Suprapubic skin (tissue), 4 donors: ENCODE measurements around the gene PPIE. TPM values are rescaled to one million over a fixed set of nuclear protein-coding genes. Genes with fewer than 3 reads are reported as not detected.

Experiments
- DNase-seq, 2 donors: peaks; one replicate each; pipeline ENCODE4 v3.0.0-alpha.2; 2019; ENCODE audit warnings: low spot score in 2 of 2
- H3K27ac ChIP-seq: fragments of 200-600 bp; sonication (generic); one replicate; pipeline ENCODE4 v1.5.1; 2019
- H3K27me3 ChIP-seq: fragments of 200-600 bp; sonication (generic); one replicate; pipeline ENCODE4 v1.5.1; 2019
- H3K36me3 ChIP-seq: fragments of 200-600 bp; sonication (generic); one replicate; pipeline ENCODE4 v1.5.1; 2019
- H3K4me1 ChIP-seq: fragments of 200-600 bp; sonication (generic); one replicate; pipeline ENCODE4 v1.5.1; 2019
- H3K4me3 ChIP-seq: fragments of 200-600 bp; sonication (generic); one replicate; pipeline ENCODE4 v1.5.1; 2019; ENCODE audit warnings: mild to moderate bottlenecking
- H3K9me3 ChIP-seq: fragments of 200-600 bp; sonication (generic); one replicate; pipeline ENCODE4 v1.5.1; 2019
- EP300 ChIP-seq: sonication (generic); formaldehyde crosslinking; IDR thresholded peaks from one replicate; pipeline ENCODE4 v1.6.1; 2017; ENCODE audit warnings: antibody characterized with exemption
- POLR2A ChIP-seq, 2 donors: fragments of 450-650 bp; IDR thresholded peaks; one replicate each; pipeline ENCODE4 v1.6.1; 2017; ENCODE audit warnings: antibody characterized with exemption in 2 of 2, mild to moderate bottlenecking in 2 of 2, moderate library complexity in 2 of 2
- POLR2AphosphoS5 ChIP-seq, 3 donors: sonication (generic); formaldehyde crosslinking; IDR thresholded peaks; one replicate each; pipeline ENCODE4 v1.6.1; 2017; ENCODE audit warnings: antibody characterized with exemption in 3 of 3
- WGBS: methylation state at CpG from one replicate; pipeline ENCODE4 v1.1.5; 2018; 5-methylcytosine and 5-hydroxymethylcytosine counted together
- total RNA-seq, 4 donors: library from RNA; depleted of rRNA; stranded (reverse); fragments of >200 nt; gene quantifications; one replicate each; pipeline ENCODE4 v1.1.0, GENCODE V29; 2016
- TF ChIP-seq, protein P1 (sequence below), 2 donors: fragments of 200-600 bp in 1 of 2; fragments of 450-650 bp in 1 of 2; sonication (generic) in 1 of 2; IDR thresholded peaks; one replicate each; pipeline ENCODE4 v1.5.1; 2016 to 2019; ENCODE audit warnings: antibody characterized with exemption in 2 of 2, mild to moderate bottlenecking in 1 of 2, moderate library complexity in 1 of 2

The PPIE gene
- total RNA-seq, 4 donors from 2014 or later, result 27.0 to 40.6 (median 28.5) TPM

DNA sequence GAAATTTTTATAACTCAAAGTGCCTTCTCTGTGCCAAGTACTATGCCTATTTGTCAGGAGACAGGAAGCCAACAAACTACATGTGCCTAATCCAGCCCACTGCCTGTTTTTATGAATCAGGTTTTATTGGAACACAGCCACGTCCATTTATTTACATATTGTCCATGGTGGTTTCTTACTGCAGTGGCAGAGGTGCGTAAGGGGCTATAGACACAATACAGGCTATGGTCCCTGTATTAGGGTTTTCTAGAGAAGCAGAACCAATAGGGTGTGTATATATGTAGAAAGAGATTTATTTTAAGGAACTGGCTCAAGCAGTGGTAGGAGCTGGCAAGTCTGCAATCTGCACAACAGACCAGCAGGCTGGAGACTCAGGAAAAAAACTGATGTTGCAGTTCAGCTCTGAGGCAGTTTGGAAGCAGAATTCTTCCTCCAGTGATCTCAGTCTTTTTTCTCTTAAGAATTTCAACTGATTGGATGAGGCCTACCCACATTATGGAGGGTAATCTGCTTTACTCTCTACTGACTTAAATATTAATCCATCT, 15.4 kb downstream of the PPIE start:
- DNase-seq, result no peak
- no peaks in the 10 kb centered on the region for H3K9me3 ChIP-seq
- no peaks in the 10 kb centered on the region for H3K27me3 ChIP-seq
- H3K4me1 ChIP-seq, result no peaks in the 10 kb centered on the region
- no peak overlapping the region for H3K27ac ChIP-seq
- TF ChIP-seq POLR2AphosphoS5 (IDR thresholded peaks at IDR 0.05), result no peak
- no peak for TF ChIP-seq POLR2A (IDR thresholded peaks at IDR 0.05)
- no peak for TF ChIP-seq EP300
- TF ChIP-seq, protein P1, sequence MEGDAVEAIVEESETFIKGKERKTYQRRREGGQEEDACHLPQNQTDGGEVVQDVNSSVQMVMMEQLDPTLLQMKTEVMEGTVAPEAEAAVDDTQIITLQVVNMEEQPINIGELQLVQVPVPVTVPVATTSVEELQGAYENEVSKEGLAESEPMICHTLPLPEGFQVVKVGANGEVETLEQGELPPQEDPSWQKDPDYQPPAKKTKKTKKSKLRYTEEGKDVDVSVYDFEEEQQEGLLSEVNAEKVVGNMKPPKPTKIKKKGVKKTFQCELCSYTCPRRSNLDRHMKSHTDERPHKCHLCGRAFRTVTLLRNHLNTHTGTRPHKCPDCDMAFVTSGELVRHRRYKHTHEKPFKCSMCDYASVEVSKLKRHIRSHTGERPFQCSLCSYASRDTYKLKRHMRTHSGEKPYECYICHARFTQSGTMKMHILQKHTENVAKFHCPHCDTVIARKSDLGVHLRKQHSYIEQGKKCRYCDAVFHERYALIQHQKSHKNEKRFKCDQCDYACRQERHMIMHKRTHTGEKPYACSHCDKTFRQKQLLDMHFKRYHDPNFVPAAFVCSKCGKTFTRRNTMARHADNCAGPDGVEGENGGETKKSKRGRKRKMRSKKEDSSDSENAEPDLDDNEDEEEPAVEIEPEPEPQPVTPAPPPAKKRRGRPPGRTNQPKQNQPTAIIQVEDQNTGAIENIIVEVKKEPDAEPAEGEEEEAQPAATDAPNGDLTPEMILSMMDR (IDR thresholded peaks at IDR 0.05), result no peak
- 83% methylated on average over 2 of the region's 2 CpGs for WGBS
- H3K36me3 ChIP-seq, result peaks cover 98% of the 10 kb centered on the region
- H3K4me3 ChIP-seq, result no peak overlapping the region

GRCh38 chr1:39754906-39755504, 16.3 kb downstream of the PPIE start:
- TF ChIP-seq, protein P1 (IDR thresholded peaks at IDR 0.05), result no peak
- TF ChIP-seq POLR2A (IDR thresholded peaks at IDR 0.05) (no peak), EP300 (no peak), POLR2AphosphoS5 (IDR thresholded peaks at IDR 0.05) (no peak)
- Histone ChIP-seq H3K4me1 (no peaks in the 10 kb centered on the region), H3K27ac (no peak overlapping the region), H3K36me3 (peaks cover 98% of the 10 kb centered on the region), H3K4me3 (no peak overlapping the region), H3K9me3 (no peaks in the 10 kb centered on the region), H3K27me3 (no peaks in the 10 kb centered on the region)
- no CpG with 5 or more reads among the region's 2 CpGs for WGBS
- no peak for DNase-seq

DNA sequence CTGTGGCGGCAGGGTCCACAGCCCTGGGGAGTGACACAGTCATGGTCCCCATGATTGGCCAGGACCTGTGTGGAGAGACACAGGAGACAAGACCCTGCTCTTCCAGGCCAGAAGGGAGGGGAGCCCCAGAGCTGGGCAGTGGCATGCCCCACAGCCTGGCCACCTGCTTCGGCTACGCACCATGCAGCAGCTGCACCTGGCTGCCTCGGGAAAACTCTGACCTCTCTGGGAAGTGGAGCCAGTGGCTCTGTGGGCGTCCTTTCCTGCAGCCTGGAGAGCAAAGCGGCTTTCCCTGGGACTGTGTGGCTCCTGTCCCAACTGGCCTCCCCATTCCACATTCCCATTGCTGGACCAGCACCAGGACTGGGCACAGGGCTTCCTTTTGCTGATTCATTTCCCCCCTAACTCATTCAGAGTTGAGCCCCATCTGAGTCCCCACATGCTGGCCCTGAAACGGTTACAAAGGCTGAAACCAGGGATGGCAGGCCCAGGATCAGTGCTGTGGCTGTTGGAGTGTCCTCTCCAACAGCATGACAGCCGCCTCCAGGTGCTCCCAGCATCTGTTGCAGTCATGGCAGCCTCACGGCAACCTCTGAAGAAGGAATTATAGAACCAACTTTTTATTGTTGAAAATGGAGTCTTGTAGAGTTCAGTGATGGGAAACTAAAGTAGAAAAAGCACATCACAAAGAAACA, 17.4 kb downstream of the PPIE start:
- Histone ChIP-seq H3K36me3 (peaks cover 98% of the 10 kb centered on the region), H3K9me3 (no peaks in the 10 kb centered on the region), H3K4me1 (no peaks in the 10 kb centered on the region), H3K4me3 (no peak overlapping the region), H3K27ac (no peak overlapping the region), H3K27me3 (no peaks in the 10 kb centered on the region)
- no peak for TF ChIP-seq POLR2AphosphoS5 (IDR thresholded peaks at IDR 0.05)
- TF ChIP-seq, protein P1 (IDR thresholded peaks at IDR 0.05), result no peak
- no peak for TF ChIP-seq POLR2A (IDR thresholded peaks at IDR 0.05)
- TF ChIP-seq EP300, result no peak
- no peak for DNase-seq
- WGBS, result 87% methylated on average over 3 of the region's 9 CpGs

DNA sequence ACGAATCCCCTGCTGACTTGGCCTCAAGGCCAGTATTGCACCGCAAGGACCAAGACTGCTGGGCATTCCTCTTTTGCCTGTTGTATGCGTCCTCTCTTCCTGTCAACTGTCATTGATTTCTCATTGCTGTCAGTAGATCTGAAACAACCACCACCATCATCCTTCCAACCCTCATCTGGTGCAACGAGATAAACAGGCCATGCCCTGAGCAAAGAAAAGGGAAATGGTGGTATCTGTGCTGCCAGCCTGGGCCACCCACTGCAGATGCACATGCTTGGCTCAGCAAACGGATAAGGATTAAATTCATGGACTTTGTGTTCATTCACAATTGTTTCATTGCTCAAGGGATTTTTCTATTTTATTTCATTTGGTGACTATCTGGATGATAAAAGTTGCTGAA, 18.8 kb downstream of the PPIE start:
- Histone ChIP-seq H3K36me3 (peaks cover 91% of the 10 kb centered on the region), H3K4me3 (no peak overlapping the region), H3K4me1 (no peaks in the 10 kb centered on the region), H3K9me3 (no peaks in the 10 kb centered on the region), H3K27ac (no peak overlapping the region), H3K27me3 (no peaks in the 10 kb centered on the region)
- WGBS, result 84% methylated on average over 5 of the region's 5 CpGs
- no peak for TF ChIP-seq POLR2AphosphoS5 (IDR thresholded peaks at IDR 0.05)
- TF ChIP-seq, protein P1 (IDR thresholded peaks at IDR 0.05), result no peak
- TF ChIP-seq POLR2A (IDR thresholded peaks at IDR 0.05), result no peak
- TF ChIP-seq EP300, result no peak
- no peak for DNase-seq
